Putamen (tissue), 1 donor: ENCODE measurements around the gene BCL11A.

Experiments
- DNase-seq: peaks from one replicate; pipeline ENCODE4 v3.0.0-alpha.2; 2016; ENCODE audit warnings: low spot score

BCL11A gene

GRCh38 chr2:60525899-60526298 lies 27.6 kb downstream of the BCL11A start:
- DNase-seq: no peak

- no peak for DNase-seq
Observed at GRCh38 chr2:60524874-60525273, 28.6 kb downstream of the BCL11A start.

- no peak for DNase-seq
Observed at GRCh38 chr2:60523963-60524362, 29.5 kb downstream of the BCL11A start.

GRCh38 chr2:60522462-60522861 lies 31.0 kb downstream of the BCL11A start:
- no peak for DNase-seq

GRCh38 chr2:60521626-60522025 lies 31.8 kb downstream of the BCL11A start:
- DNase-seq: no peak

- no peak for DNase-seq
Observed at GRCh38 chr2:60520917-60521539, 32.4 kb downstream of the BCL11A start.

GRCh38 chr2:60520151-60520876 lies 33.1 kb downstream of the BCL11A start:
- DNase-seq: no peak

- DNase-seq: no peak
Observed at GRCh38 chr2:60519231-60519863, 34.1 kb downstream of the BCL11A start.

GRCh38 chr2:60518567-60518966 lies 34.9 kb downstream of the BCL11A start:
- DNase-seq: no peak

GRCh38 chr2:60517446-60517845 lies 36.0 kb downstream of the BCL11A start:
- no peak for DNase-seq

GRCh38 chr2:60516826-60517225 lies 36.6 kb downstream of the BCL11A start:
- DNase-seq: no peak

- no peak for DNase-seq
Observed at GRCh38 chr2:60516383-60516811, 37.1 kb downstream of the BCL11A start.

- DNase-seq: no peak
Observed at GRCh38 chr2:60515721-60516226, 37.7 kb downstream of the BCL11A start.

GRCh38 chr2:60513996-60514395 lies 39.5 kb downstream of the BCL11A start:
- DNase-seq: no peak

- DNase-seq: no peak
Observed at GRCh38 chr2:60513191-60513590, 40.3 kb downstream of the BCL11A start.

- no peak for DNase-seq
Observed at GRCh38 chr2:60512641-60513040, 40.8 kb downstream of the BCL11A start.

- DNase-seq: no peak
Observed at GRCh38 chr2:60512062-60512622, 41.3 kb downstream of the BCL11A start.

GRCh38 chr2:60510713-60511112 lies 42.7 kb downstream of the BCL11A start:
- DNase-seq: no peak

GRCh38 chr2:60509066-60509465 lies 44.4 kb downstream of the BCL11A start:
- DNase-seq: no peak

- DNase-seq: no peak
Observed at GRCh38 chr2:60508339-60508917, 45.0 kb downstream of the BCL11A start.

GRCh38 chr2:60507211-60507965 lies 46.1 kb downstream of the BCL11A start:
- DNase-seq: no peak

- no peak for DNase-seq
Observed at GRCh38 chr2:60505880-60506260, 47.6 kb downstream of the BCL11A start.
